HG02763 (cell line): Measurements from ENCODE around the gene PHYKPL.

Experiments
- ATAC-seq: cut with Tn5 transposase; IDR thresholded peaks from one replicate; pipeline ENCODE4 v1.9.1; 2021; ENCODE audit warnings: mild to moderate bottlenecking, moderate library complexity; ENCODE audit not compliant: unreplicated experiment

Gene PHYKPL

GRCh38 chr5:178192787-178193186 lies 39.8 kb downstream of the PHYKPL start:
- ATAC-seq: no peak

- ATAC-seq: no peak
Measured at GRCh38 chr5:178192244-178192643, 40.4 kb downstream of the PHYKPL start.

- ATAC-seq: no peak
Measured at GRCh38 chr5:178191661-178192060, 40.9 kb downstream of the PHYKPL start.

GRCh38 chr5:178189433-178189832 lies 43.2 kb downstream of the PHYKPL start:
- no peak for ATAC-seq

- ATAC-seq: no peak
Measured at GRCh38 chr5:178187014-178187413, 45.6 kb downstream of the PHYKPL start, which contains the start of gene GMCL2. Gene GMCL2 (minus strand): TSS chr5:178187371. CDS start chr5:178187299, 72 bp downstream.

- ATAC-seq: no peak
Measured at GRCh38 chr5:178186427-178186826, 46.2 kb downstream of the PHYKPL start.

GRCh38 chr5:178182158-178182876 lies 50.3 kb downstream of the PHYKPL start:
- no peak for ATAC-seq

GRCh38 chr5:178180141-178180863 lies 52.3 kb downstream of the PHYKPL start:
- ATAC-seq: no peak

GRCh38 chr5:178177569-178177968 lies 55.0 kb downstream of the PHYKPL start:
- no peak for ATAC-seq

GRCh38 chr5:178176791-178177190 lies 55.8 kb downstream of the PHYKPL start:
- no peak for ATAC-seq

- ATAC-seq: no peak
Measured at GRCh38 chr5:178174456-178174855, 58.1 kb downstream of the PHYKPL start.

- no peak for ATAC-seq
Measured at GRCh38 chr5:178170455-178170854, 62.1 kb downstream of the PHYKPL start.

- ATAC-seq: no peak
Measured at GRCh38 chr5:178165581-178165980, 67.0 kb downstream of the PHYKPL start.

GRCh38 chr5:178163772-178164735 lies 68.5 kb downstream of the PHYKPL start:
- ATAC-seq: peak; percentile 93

- ATAC-seq: no peak
Measured at GRCh38 chr5:178162481-178162880, 70.1 kb downstream of the PHYKPL start.

- ATAC-seq: no peak
Measured at GRCh38 chr5:178160176-178160575, 72.4 kb downstream of the PHYKPL start.
